HG02943 (cell line): ENCODE data around the gene MTA3.
"Not testable (repeated sequence)": the region's sequence is repeated elsewhere in the genome, so short reads cannot be mapped to it uniquely, and the experiment has no call there.

Source experiments
- ATAC-seq: cut with Tn5 transposase; IDR thresholded peaks from one replicate; pipeline ENCODE4 v1.9.1; 2021; ENCODE audit warnings: mild to moderate bottlenecking, low read depth, moderate library complexity; ENCODE audit not compliant: unreplicated experiment

Gene MTA3

GRCh38 chr2:42604341-42604867 lies 36.0 kb downstream of the MTA3 start:
- ATAC-seq, result not testable (repeated sequence)

- not testable (repeated sequence) for ATAC-seq
Measured at GRCh38 chr2:42606166-42606565, 37.7 kb downstream of the MTA3 start.

GRCh38 chr2:42607101-42607637 lies 38.7 kb downstream of the MTA3 start:
- ATAC-seq, result no peak

- ATAC-seq, result no peak
Measured at GRCh38 chr2:42613281-42614064, 45.0 kb downstream of the MTA3 start.

- ATAC-seq, result no peak
Measured at GRCh38 chr2:42614838-42615237, 46.4 kb downstream of the MTA3 start.

GRCh38 chr2:42618116-42618515 lies 49.7 kb downstream of the MTA3 start:
- ATAC-seq, result no peak

- ATAC-seq, result no peak
Measured at GRCh38 chr2:42618972-42619371, 50.5 kb downstream of the MTA3 start.

- not testable (repeated sequence) for ATAC-seq
Measured at GRCh38 chr2:42621626-42622025, 53.2 kb downstream of the MTA3 start.

GRCh38 chr2:42622943-42623676 lies 54.7 kb downstream of the MTA3 start:
- no peak for ATAC-seq

- ATAC-seq, result no peak
Measured at GRCh38 chr2:42624047-42624446, 55.6 kb downstream of the MTA3 start.

GRCh38 chr2:42628024-42628423 lies 59.6 kb downstream of the MTA3 start:
- not testable (repeated sequence) for ATAC-seq

- ATAC-seq, result no peak
Measured at GRCh38 chr2:42636934-42637333, 68.5 kb downstream of the MTA3 start.

GRCh38 chr2:42638080-42638784 lies 69.8 kb downstream of the MTA3 start:
- ATAC-seq, result no peak

- ATAC-seq, result no peak
Measured at GRCh38 chr2:42639340-42640077, 71.1 kb downstream of the MTA3 start.

GRCh38 chr2:42640261-42640660 lies 71.8 kb downstream of the MTA3 start:
- no peak for ATAC-seq

GRCh38 chr2:42642371-42642770 lies 73.9 kb downstream of the MTA3 start:
- ATAC-seq, result not testable (repeated sequence)

- no peak for ATAC-seq
Measured at GRCh38 chr2:42645551-42645950, 77.1 kb downstream of the MTA3 start.

- ATAC-seq, result no peak
Measured at GRCh38 chr2:42648796-42649195, 80.4 kb downstream of the MTA3 start.

GRCh38 chr2:42651057-42651456 lies 82.6 kb downstream of the MTA3 start:
- ATAC-seq, result no peak

- ATAC-seq, result no peak
Measured at GRCh38 chr2:42652086-42652485, 83.7 kb downstream of the MTA3 start.
